Measurements from ENCODE around the gene ACAD11. TPM values are rescaled to one million over a fixed set of nuclear protein-coding genes. Genes with fewer than 3 reads are reported as not detected.

ACAD11 gene
- total RNA-seq, 1 experiment from 2014 or later: 7.2 TPM

GRCh38 chr3:132543011-132543739 is 116.4 kb downstream of the ACAD11 start:
- no peaks in the 10 kb centered on the region for H3K27me3 ChIP-seq (ENCODE audit: control insufficient read depth, insufficient read depth, low read length)
- H3K4me3 ChIP-seq (ENCODE audit: insufficient read depth, low read depth, low read length): no peak overlapping the region
- H3K36me3 ChIP-seq (replicated peaks; ENCODE audit: control insufficient read depth, insufficient read depth, low read length): peaks cover 3% of the 10 kb centered on the region
- DNase-seq: no peak

- DNase-seq: no peak
- peaks cover 3% of the 10 kb centered on the region for H3K36me3 ChIP-seq (replicated peaks; ENCODE audit: control insufficient read depth, insufficient read depth, low read length)
- no peaks in the 10 kb centered on the region for H3K27me3 ChIP-seq (ENCODE audit: control insufficient read depth, insufficient read depth, low read length)
- H3K4me3 ChIP-seq (ENCODE audit: insufficient read depth, low read depth, low read length): no peak overlapping the region
Measured at GRCh38 chr3:132542577-132542976, 117.0 kb downstream of the ACAD11 start.

- H3K27me3 ChIP-seq (ENCODE audit: control insufficient read depth, insufficient read depth, low read length): no peaks in the 10 kb centered on the region
- no peak overlapping the region for H3K4me3 ChIP-seq (ENCODE audit: insufficient read depth, low read depth, low read length)
- DNase-seq: no peak
- peaks cover 3% of the 10 kb centered on the region for H3K36me3 ChIP-seq (replicated peaks; ENCODE audit: control insufficient read depth, insufficient read depth, low read length)
Measured at GRCh38 chr3:132539681-132540080, 119.9 kb downstream of the ACAD11 start.

- Histone ChIP-seq H3K4me3 (ENCODE audit: insufficient read depth, low read depth, low read length) (no peak overlapping the region), H3K36me3 (replicated peaks; ENCODE audit: control insufficient read depth, insufficient read depth, low read length) (peaks cover 3% of the 10 kb centered on the region), H3K27me3 (ENCODE audit: control insufficient read depth, insufficient read depth, low read length) (no peaks in the 10 kb centered on the region)
- DNase-seq: no peak
Measured at GRCh38 chr3:132538072-132538471, 121.5 kb downstream of the ACAD11 start.

GRCh38 chr3:132537297-132537696 is 122.3 kb downstream of the ACAD11 start:
- Histone ChIP-seq H3K36me3 (replicated peaks; ENCODE audit: control insufficient read depth, insufficient read depth, low read length) (peaks cover 3% of the 10 kb centered on the region), H3K27me3 (ENCODE audit: control insufficient read depth, insufficient read depth, low read length) (no peaks in the 10 kb centered on the region), H3K4me3 (ENCODE audit: insufficient read depth, low read depth, low read length) (no peak overlapping the region)
- DNase-seq: no peak

GRCh38 chr3:132536442-132537153 is 123.0 kb downstream of the ACAD11 start:
- H3K27me3 ChIP-seq (ENCODE audit: control insufficient read depth, insufficient read depth, low read length): no peaks in the 10 kb centered on the region
- no peak overlapping the region for H3K4me3 ChIP-seq (ENCODE audit: insufficient read depth, low read depth, low read length)
- H3K36me3 ChIP-seq (replicated peaks; ENCODE audit: control insufficient read depth, insufficient read depth, low read length): peaks cover 3% of the 10 kb centered on the region
- no peak for DNase-seq

- Histone ChIP-seq H3K36me3 (replicated peaks; ENCODE audit: control insufficient read depth, insufficient read depth, low read length) (peaks cover 3% of the 10 kb centered on the region), H3K27me3 (ENCODE audit: control insufficient read depth, insufficient read depth, low read length) (no peaks in the 10 kb centered on the region)
Measured at GRCh38 chr3:132535575-132536441, 123.8 kb downstream of the ACAD11 start.

GRCh38 chr3:132530624-132531023 is 129.0 kb downstream of the ACAD11 start:
- Histone ChIP-seq H3K36me3 (replicated peaks; ENCODE audit: control insufficient read depth, insufficient read depth, low read length) (peaks cover 7% of the 10 kb centered on the region), H3K27me3 (ENCODE audit: control insufficient read depth, insufficient read depth, low read length) (no peaks in the 10 kb centered on the region), H3K4me3 (ENCODE audit: insufficient read depth, low read depth, low read length) (no peak overlapping the region)
- no peak for DNase-seq

More at GRCh38 chr3:132535575-132536441, 123.8 kb downstream of the ACAD11 start:
- peak; percentile 51 for DNase-seq
- no peak overlapping the region for H3K4me3 ChIP-seq (ENCODE audit: insufficient read depth, low read depth, low read length)

- Histone ChIP-seq H3K27me3 (ENCODE audit: control insufficient read depth, insufficient read depth, low read length) (no peaks in the 10 kb centered on the region), H3K4me3 (ENCODE audit: insufficient read depth, low read depth, low read length) (no peak overlapping the region), H3K36me3 (replicated peaks; ENCODE audit: control insufficient read depth, insufficient read depth, low read length) (peaks cover 8% of the 10 kb centered on the region)
- no peak for DNase-seq
Measured at GRCh38 chr3:132522353-132522752, 137.3 kb downstream of the ACAD11 start.

GRCh38 chr3:132521901-132522300 is 137.7 kb downstream of the ACAD11 start:
- no peak overlapping the region for H3K4me3 ChIP-seq (ENCODE audit: insufficient read depth, low read depth, low read length)
- peaks cover 10% of the 10 kb centered on the region for H3K36me3 ChIP-seq (replicated peaks; ENCODE audit: control insufficient read depth, insufficient read depth, low read length)

GRCh38 chr3:132519914-132520313 is 139.7 kb downstream of the ACAD11 start:
- Histone ChIP-seq H3K27me3 (ENCODE audit: control insufficient read depth, insufficient read depth, low read length) (no peaks in the 10 kb centered on the region), H3K4me3 (ENCODE audit: insufficient read depth, low read depth, low read length) (no peak overlapping the region), H3K36me3 (replicated peaks; ENCODE audit: control insufficient read depth, insufficient read depth, low read length) (peaks cover 11% of the 10 kb centered on the region)
- DNase-seq: no peak

More at GRCh38 chr3:132521901-132522300, 137.7 kb downstream of the ACAD11 start:
- H3K27me3 ChIP-seq (ENCODE audit: control insufficient read depth, insufficient read depth, low read length): no peaks in the 10 kb centered on the region
- no peak for DNase-seq

- Histone ChIP-seq H3K4me3 (ENCODE audit: insufficient read depth, low read depth, low read length) (no peak overlapping the region), H3K27me3 (ENCODE audit: control insufficient read depth, insufficient read depth, low read length) (no peaks in the 10 kb centered on the region), H3K36me3 (replicated peaks; ENCODE audit: control insufficient read depth, insufficient read depth, low read length) (peaks cover 11% of the 10 kb centered on the region)
- DNase-seq: no peak
Measured at GRCh38 chr3:132517311-132517710, 142.3 kb downstream of the ACAD11 start.

GRCh38 chr3:132513057-132513456 is 146.6 kb downstream of the ACAD11 start:
- Histone ChIP-seq H3K27me3 (ENCODE audit: control insufficient read depth, insufficient read depth, low read length) (no peaks in the 10 kb centered on the region), H3K36me3 (replicated peaks; ENCODE audit: control insufficient read depth, insufficient read depth, low read length) (peaks cover 11% of the 10 kb centered on the region), H3K4me3 (ENCODE audit: insufficient read depth, low read depth, low read length) (no peak overlapping the region)
- DNase-seq: no peak

GRCh38 chr3:132509506-132509905 is 150.1 kb downstream of the ACAD11 start:
- H3K4me3 ChIP-seq (ENCODE audit: insufficient read depth, low read depth, low read length): no peak overlapping the region
- H3K36me3 ChIP-seq (replicated peaks; ENCODE audit: control insufficient read depth, insufficient read depth, low read length): peaks cover 13% of the 10 kb centered on the region
- no peaks in the 10 kb centered on the region for H3K27me3 ChIP-seq (ENCODE audit: control insufficient read depth, insufficient read depth, low read length)
- DNase-seq: no peak
